Measurements from ENCODE around the gene MRPL1.

DNA sequence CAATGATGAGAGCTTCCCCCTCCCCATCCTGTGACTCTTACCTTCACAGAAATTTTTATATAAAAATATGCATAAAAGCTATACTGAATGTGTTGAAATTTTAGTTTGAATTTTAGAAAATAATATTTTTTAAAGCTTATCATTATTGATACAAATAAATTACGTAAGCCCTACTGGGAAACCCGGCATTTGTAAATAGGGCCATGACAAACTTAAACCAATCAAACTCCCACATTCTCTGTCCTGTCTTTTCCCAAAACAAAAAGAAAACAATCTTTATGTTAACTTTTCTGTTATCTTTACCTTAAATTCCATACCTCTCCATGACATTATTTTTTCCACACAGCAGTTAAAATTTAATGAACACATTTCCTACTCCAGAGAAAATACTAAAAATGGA, 46.1 kb upstream of the MRPL1 start:
- TF ChIP-seq, protein P1, sequence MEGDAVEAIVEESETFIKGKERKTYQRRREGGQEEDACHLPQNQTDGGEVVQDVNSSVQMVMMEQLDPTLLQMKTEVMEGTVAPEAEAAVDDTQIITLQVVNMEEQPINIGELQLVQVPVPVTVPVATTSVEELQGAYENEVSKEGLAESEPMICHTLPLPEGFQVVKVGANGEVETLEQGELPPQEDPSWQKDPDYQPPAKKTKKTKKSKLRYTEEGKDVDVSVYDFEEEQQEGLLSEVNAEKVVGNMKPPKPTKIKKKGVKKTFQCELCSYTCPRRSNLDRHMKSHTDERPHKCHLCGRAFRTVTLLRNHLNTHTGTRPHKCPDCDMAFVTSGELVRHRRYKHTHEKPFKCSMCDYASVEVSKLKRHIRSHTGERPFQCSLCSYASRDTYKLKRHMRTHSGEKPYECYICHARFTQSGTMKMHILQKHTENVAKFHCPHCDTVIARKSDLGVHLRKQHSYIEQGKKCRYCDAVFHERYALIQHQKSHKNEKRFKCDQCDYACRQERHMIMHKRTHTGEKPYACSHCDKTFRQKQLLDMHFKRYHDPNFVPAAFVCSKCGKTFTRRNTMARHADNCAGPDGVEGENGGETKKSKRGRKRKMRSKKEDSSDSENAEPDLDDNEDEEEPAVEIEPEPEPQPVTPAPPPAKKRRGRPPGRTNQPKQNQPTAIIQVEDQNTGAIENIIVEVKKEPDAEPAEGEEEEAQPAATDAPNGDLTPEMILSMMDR (IDR thresholded peaks at IDR 0.05; ENCODE audit: low read depth, low read length, missing input control): no peak
- TF ChIP-seq FOXA1 (IDR thresholded peaks at IDR 0.05): no peak
- TF ChIP-seq EGR1 (IDR thresholded peaks at IDR 0.05; ENCODE audit: low read depth in 2 of 2): no peak
- TF ChIP-seq HNF4G (IDR thresholded peaks at IDR 0.05): no peak
- no peak for TF ChIP-seq YY1 (IDR thresholded peaks at IDR 0.05)
- no peak for TF ChIP-seq MAX (IDR thresholded peaks at IDR 0.05)
- no peak for TF ChIP-seq TAF1 (conservative IDR thresholded peaks at IDR 0.05)
